ENCODE data around the gene DHRS13.

DNA sequence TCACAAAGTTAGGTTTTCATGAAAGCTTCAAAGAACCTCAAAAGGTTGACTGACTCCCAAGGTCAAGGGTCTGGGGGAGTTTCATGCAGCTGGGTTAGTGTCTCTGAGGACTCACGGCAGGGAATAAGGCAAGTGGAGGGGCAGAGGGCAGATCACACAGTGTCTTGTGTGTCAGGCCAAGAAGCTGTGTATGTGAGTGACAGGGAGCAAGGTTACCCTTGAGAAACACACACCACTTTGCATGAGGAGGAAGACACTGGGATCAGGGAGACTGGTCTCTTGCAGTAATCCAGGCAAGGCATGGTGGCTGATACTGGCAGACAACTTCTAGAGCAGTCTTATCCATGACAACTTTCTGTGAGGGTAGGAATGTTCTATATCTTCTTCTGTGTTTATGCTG lies 11.7 kb downstream of the DHRS13 start:
- TF ChIP-seq CTCF (conservative IDR thresholded peaks at IDR 0.05; ENCODE audit: low read depth, low read length) (no peak), EZH2 (IDR thresholded peaks at IDR 0.05; ENCODE audit: low read length, unreplicated experiment) (no peak)
